ENCODE data around the gene TENT4B. TPM values are rescaled to one million over a fixed set of nuclear protein-coding genes. Genes with fewer than 3 reads are reported as not detected.

Gene TENT4B
- total RNA-seq, 1 donor from 2014 or later: 19.8 TPM

GRCh38 chr16:50207652-50208051 is 54.5 kb downstream of the TENT4B start:
- Mint-ChIP-seq H3K27ac (no peak overlapping the region), H3K9me3 (no peaks in the 10 kb centered on the region), H3K27me3 (ENCODE audit: insufficient read depth) (no peaks in the 10 kb centered on the region), H3K4me1 (ENCODE audit: low read depth) (peaks cover 20% of the 10 kb centered on the region), H3K4me3 (no peak overlapping the region), H3K36me3 (ENCODE audit: low read depth) (no peaks in the 10 kb centered on the region)
- intact Hi-C loops (cut with micrococcal nuclease): no loop called here
- DNase-seq (ENCODE audit: low spot score): no peak

- Mint-ChIP-seq H3K4me1 (ENCODE audit: low read depth) (peaks cover 13% of the 10 kb centered on the region), H3K9me3 (no peaks in the 10 kb centered on the region), H3K36me3 (ENCODE audit: low read depth) (no peaks in the 10 kb centered on the region), H3K27me3 (ENCODE audit: insufficient read depth) (no peaks in the 10 kb centered on the region), H3K4me3 (no peak overlapping the region), H3K27ac (no peak overlapping the region)
- DNase-seq (ENCODE audit: low spot score): no peak
- intact Hi-C loops (cut with micrococcal nuclease): no loop called here
These were observed 55.4 kb downstream of the TENT4B start for GRCh38 chr16:50208460-50208931.

GRCh38 chr16:50209546-50210265 is 56.6 kb downstream of the TENT4B start:
- intact Hi-C loops (cut with micrococcal nuclease): loop anchor here (1.0 to 5.0 kb wide), 5 partner anchors 56 to 351 kb away; partner anchors contain the start of genes CNEP1R1, NKD1 and TENT4B
- H3K27ac Mint-ChIP-seq: no peak overlapping the region
- no peak overlapping the region for H3K4me3 Mint-ChIP-seq
- H3K9me3 Mint-ChIP-seq: no peaks in the 10 kb centered on the region
- H3K36me3 Mint-ChIP-seq (ENCODE audit: low read depth): peaks cover 3% of the 10 kb centered on the region
- no peaks in the 10 kb centered on the region for H3K27me3 Mint-ChIP-seq (ENCODE audit: insufficient read depth)
- peaks cover 22% of the 10 kb centered on the region for H3K4me1 Mint-ChIP-seq (ENCODE audit: low read depth)
- no peak for DNase-seq (ENCODE audit: low spot score)

GRCh38 chr16:50210266-50211038 is 57.3 kb downstream of the TENT4B start:
- DNase-seq (ENCODE audit: low spot score): peak; percentile 52
- intact Hi-C loops (cut with micrococcal nuclease): loop anchor here (1.0 to 5.0 kb wide), 5 partner anchors 57 to 352 kb away; partner anchors contain the start of genes CNEP1R1, NKD1 and TENT4B
- Mint-ChIP-seq H3K4me1 (ENCODE audit: low read depth) (peaks cover 29% of the 10 kb centered on the region), H3K9me3 (no peaks in the 10 kb centered on the region), H3K27ac (peak overlapping the region; percentile 71), H3K4me3 (no peak overlapping the region), H3K27me3 (ENCODE audit: insufficient read depth) (no peaks in the 10 kb centered on the region), H3K36me3 (ENCODE audit: low read depth) (peaks cover 4% of the 10 kb centered on the region)

GRCh38 chr16:50213939-50214519 is 60.9 kb downstream of the TENT4B start:
- DNase-seq (ENCODE audit: low spot score): no peak

GRCh38 chr16:50215680-50216079 is 62.6 kb downstream of the TENT4B start:
- H3K27ac Mint-ChIP-seq: peak overlapping the region; percentile 57
- H3K36me3 Mint-ChIP-seq (ENCODE audit: low read depth): peaks cover 10% of the 10 kb centered on the region
- H3K4me1 Mint-ChIP-seq (ENCODE audit: low read depth): peaks cover 34% of the 10 kb centered on the region
- DNase-seq (ENCODE audit: low spot score): no peak
- no peaks in the 10 kb centered on the region for H3K9me3 Mint-ChIP-seq
- no peaks in the 10 kb centered on the region for H3K27me3 Mint-ChIP-seq (ENCODE audit: insufficient read depth)
- intact Hi-C loops (cut with micrococcal nuclease): loop anchor here (2.0 kb wide), 2 partner anchors 111 to 531 kb away; no protein-coding TSS in a partner anchor
- H3K4me3 Mint-ChIP-seq: peak overlapping the region; percentile 32

More at GRCh38 chr16:50213939-50214519, 60.9 kb downstream of the TENT4B start:
- Mint-ChIP-seq H3K36me3 (ENCODE audit: low read depth) (peaks cover 8% of the 10 kb centered on the region), H3K27me3 (ENCODE audit: insufficient read depth) (no peaks in the 10 kb centered on the region), H3K27ac (peak overlapping the region; percentile 49), H3K9me3 (no peaks in the 10 kb centered on the region), H3K4me3 (no peak overlapping the region), H3K4me1 (ENCODE audit: low read depth) (peaks cover 45% of the 10 kb centered on the region)
- intact Hi-C loops (cut with micrococcal nuclease): loop anchor here (1.0 to 5.0 kb wide), 13 partner anchors 31 to 592 kb away; partner anchors contain the start of genes CNEP1R1 and NKD1

- Mint-ChIP-seq H3K27ac (peak overlapping the region; percentile 57), H3K27me3 (ENCODE audit: insufficient read depth) (no peaks in the 10 kb centered on the region), H3K4me3 (peak overlapping the region; percentile 32), H3K4me1 (ENCODE audit: low read depth) (peaks cover 31% of the 10 kb centered on the region), H3K36me3 (ENCODE audit: low read depth) (peaks cover 11% of the 10 kb centered on the region), H3K9me3 (no peaks in the 10 kb centered on the region)
- intact Hi-C loops (cut with micrococcal nuclease): no loop called here
- DNase-seq (ENCODE audit: low spot score): no peak
These were observed 63.1 kb downstream of the TENT4B start for GRCh38 chr16:50216231-50216630.

GRCh38 chr16:50219402-50219975 is 66.4 kb downstream of the TENT4B start:
- Mint-ChIP-seq H3K36me3 (ENCODE audit: low read depth) (peaks cover 9% of the 10 kb centered on the region), H3K27me3 (ENCODE audit: insufficient read depth) (no peaks in the 10 kb centered on the region), H3K4me3 (no peak overlapping the region), H3K27ac (no peak overlapping the region), H3K4me1 (ENCODE audit: low read depth) (peaks cover 25% of the 10 kb centered on the region), H3K9me3 (no peaks in the 10 kb centered on the region)
- no peak for DNase-seq (ENCODE audit: low spot score)
- intact Hi-C loops (cut with micrococcal nuclease): no loop called here

GRCh38 chr16:50224286-50224685 is 71.2 kb downstream of the TENT4B start:
- intact Hi-C loops (cut with micrococcal nuclease): loop anchor here (5.0 kb wide), 1 partner anchor 568 kb away; no protein-coding TSS in a partner anchor
- no peaks in the 10 kb centered on the region for H3K9me3 Mint-ChIP-seq
- H3K36me3 Mint-ChIP-seq (ENCODE audit: low read depth): peaks cover 30% of the 10 kb centered on the region
- no peaks in the 10 kb centered on the region for H3K27me3 Mint-ChIP-seq (ENCODE audit: insufficient read depth)
- peaks cover 13% of the 10 kb centered on the region for H3K4me1 Mint-ChIP-seq (ENCODE audit: low read depth)
- no peak overlapping the region for H3K27ac Mint-ChIP-seq
- H3K4me3 Mint-ChIP-seq: no peak overlapping the region
- no peak for DNase-seq (ENCODE audit: low spot score)

GRCh38 chr16:50227120-50227519 is 74.0 kb downstream of the TENT4B start:
- Mint-ChIP-seq H3K27me3 (ENCODE audit: insufficient read depth) (no peaks in the 10 kb centered on the region), H3K27ac (no peak overlapping the region), H3K4me3 (no peak overlapping the region), H3K4me1 (ENCODE audit: low read depth) (peaks cover 13% of the 10 kb centered on the region), H3K9me3 (no peaks in the 10 kb centered on the region), H3K36me3 (ENCODE audit: low read depth) (peaks cover 26% of the 10 kb centered on the region)
- no peak for DNase-seq (ENCODE audit: low spot score)
- intact Hi-C loops (cut with micrococcal nuclease): no loop called here

- Mint-ChIP-seq H3K27me3 (ENCODE audit: insufficient read depth) (no peaks in the 10 kb centered on the region), H3K36me3 (ENCODE audit: low read depth) (peaks cover 26% of the 10 kb centered on the region), H3K27ac (no peak overlapping the region), H3K9me3 (no peaks in the 10 kb centered on the region), H3K4me1 (ENCODE audit: low read depth) (peaks cover 13% of the 10 kb centered on the region), H3K4me3 (no peak overlapping the region)
- intact Hi-C loops (cut with micrococcal nuclease): no loop called here
- no peak for DNase-seq (ENCODE audit: low spot score)
These were observed 74.6 kb downstream of the TENT4B start for GRCh38 chr16:50227665-50228064.

- DNase-seq (ENCODE audit: low spot score): no peak
These were observed 75.3 kb downstream of the TENT4B start for GRCh38 chr16:50228364-50228868.

More at GRCh38 chr16:50228364-50228868, 75.3 kb downstream of the TENT4B start:
- no peak overlapping the region for H3K27ac Mint-ChIP-seq
- peaks cover 13% of the 10 kb centered on the region for H3K4me1 Mint-ChIP-seq (ENCODE audit: low read depth)
- H3K4me3 Mint-ChIP-seq: no peak overlapping the region
- peaks cover 26% of the 10 kb centered on the region for H3K36me3 Mint-ChIP-seq (ENCODE audit: low read depth)
- intact Hi-C loops (cut with micrococcal nuclease): no loop called here
- H3K9me3 Mint-ChIP-seq: no peaks in the 10 kb centered on the region
- no peaks in the 10 kb centered on the region for H3K27me3 Mint-ChIP-seq (ENCODE audit: insufficient read depth)
